Endodermal cell (in vitro differentiated cells): ENCODE data around the gene OR8B8. TPM values are rescaled to one million over a fixed set of nuclear protein-coding genes. Genes with fewer than 3 reads are reported as not detected.
A peak's percentile ranks its signal among the peaks of the same experiment; 100 is the strongest.
"Not testable (repeated sequence)": the region's sequence is repeated elsewhere in the genome, so short reads cannot be mapped to it uniquely, and the experiment has no call there.

Experiments used
- DNase-seq: peaks from one replicate; pipeline ENCODE4 v3.0.0-alpha.2; 2017
- H3K27ac ChIP-seq: 2 replicates; pipeline ENCODE4 v1.5.1; 2013; ENCODE audit warnings: mild to moderate bottlenecking, low read depth, low read length, moderate library complexity
- H3K27me3 ChIP-seq: 2 replicates; pipeline ENCODE4 v1.6.1; 2013; ENCODE audit warnings: mild to moderate bottlenecking, low read length, moderate library complexity; ENCODE audit not compliant: insufficient read depth, control insufficient read depth, poor library complexity, severe bottlenecking
- H3K36me3 ChIP-seq: 2 replicates; pipeline ENCODE4 v1.7.0; 2013; ENCODE audit warnings: mild to moderate bottlenecking, low read length, moderate library complexity; ENCODE audit not compliant: control insufficient read depth, insufficient read depth
- H3K4me1 ChIP-seq: one replicate; pipeline ENCODE4 v1.7.0; 2013; ENCODE audit warnings: low read length; ENCODE audit not compliant: control insufficient read depth, insufficient read depth
- H3K4me3 ChIP-seq: 2 replicates; pipeline ENCODE4 v1.5.1; 2013; ENCODE audit warnings: mild to moderate bottlenecking, low read length, moderate library complexity
- H3K9ac ChIP-seq: 2 replicates; pipeline ENCODE4 v1.6.1; 2013; ENCODE audit warnings: mild to moderate bottlenecking, low read length, moderate library complexity; ENCODE audit not compliant: poor library complexity, severe bottlenecking; ENCODE audit errors: extremely low read depth
- H3K9me3 ChIP-seq: 2 replicates; pipeline ENCODE4 v1.6.1; 2013; ENCODE audit warnings: mild to moderate bottlenecking, low read length, moderate library complexity; ENCODE audit not compliant: control insufficient read depth
- H3K27ac Mint-ChIP-seq: 2 replicates; pipeline ENCODE4 v1.8.0; 2020; ENCODE audit warnings: mixed read lengths
- H3K27me3 Mint-ChIP-seq: 2 replicates; pipeline ENCODE4 v1.8.0; 2021; ENCODE audit warnings: mild to moderate bottlenecking, mixed read lengths; ENCODE audit not compliant: insufficient read depth
- H3K36me3 Mint-ChIP-seq: 2 replicates; pipeline ENCODE4 v1.8.0; 2020; ENCODE audit warnings: low read depth, mixed read lengths
- H3K4me1 Mint-ChIP-seq: 2 replicates; pipeline ENCODE4 v1.8.0; 2020; ENCODE audit warnings: mixed read lengths
- H3K4me3 Mint-ChIP-seq: 2 replicates; pipeline ENCODE4 v1.8.0; 2020; ENCODE audit warnings: mild to moderate bottlenecking, moderate library complexity, mixed read lengths
- H3K9me3 Mint-ChIP-seq: 2 replicates; pipeline ENCODE4 v1.8.0; 2020; ENCODE audit warnings: mild to moderate bottlenecking, mixed read lengths
- CTCF ChIP-seq: fragments of 200-600 bp; sonication (generic); conservative IDR thresholded peaks from 2 replicates; pipeline ENCODE4 v1.5.0; 2021; ENCODE audit warnings: antibody characterized with exemption, mild to moderate bottlenecking
- WGBS, 2 experiments: methylation state at CpG; one replicate each; pipeline versions ENCODE4 v1.1.5 to v1.1.7; 2013; ENCODE audit warnings: missing lambda C conversion rate in 2 of 2, mixed read lengths in 1 of 2; ENCODE audit not compliant: insufficient coverage in 1 of 2, insufficient read length in 1 of 2; 5-methylcytosine and 5-hydroxymethylcytosine counted together
- total RNA-seq, 2 donors: library from RNA; stranded (reverse); fragmentation: NEBNext Ultra II Directional in 1 of 2; extraction: Animal tissue kit (Norgen Biotek cat#: 25700) in 1 of 2; gene quantifications; 2 replicates in 1 of 2; 3 replicates in 1 of 2; pipeline ENCODE4 v1.2.1, GENCODE V29; 2021

OR8B8 gene
- total RNA-seq, 2 donors from 2014 or later, result not detected

GRCh38 chr11:124415356-124415923 is 30.1 kb downstream of the OR8B8 start:
- no peak overlapping the region for H3K27ac Mint-ChIP-seq
- H3K9ac ChIP-seq, result no peak overlapping the region
- H3K36me3 ChIP-seq, result no peaks in the 10 kb centered on the region
- no peaks in the 10 kb centered on the region for H3K9me3 ChIP-seq
- H3K4me3 ChIP-seq, result no peak overlapping the region
- H3K4me1 ChIP-seq, result peaks cover 4% of the 10 kb centered on the region
- TF ChIP-seq CTCF, result peak; percentile 82
- no peaks in the 10 kb centered on the region for H3K9me3 Mint-ChIP-seq
- no peak overlapping the region for H3K4me3 Mint-ChIP-seq
- no peak for DNase-seq
- H3K27ac ChIP-seq, result no peak overlapping the region
- no peaks in the 10 kb centered on the region for H3K36me3 Mint-ChIP-seq
- H3K27me3 Mint-ChIP-seq, result peaks cover 16% of the 10 kb centered on the region
- H3K27me3 ChIP-seq, result peaks cover 33% of the 10 kb centered on the region
- H3K4me1 Mint-ChIP-seq, result peaks cover 5% of the 10 kb centered on the region
- WGBS, 2 experiments, result 4 to 17% methylated on average over 1 to 3 of the region's 5 CpGs

GRCh38 chr11:124409906-124410305 is 35.6 kb downstream of the OR8B8 start:
- Histone ChIP-seq H3K4me3 (no peak overlapping the region), H3K9me3 (no peaks in the 10 kb centered on the region), H3K27me3 (peaks cover 63% of the 10 kb centered on the region), H3K27ac (no peak overlapping the region), H3K36me3 (no peaks in the 10 kb centered on the region), H3K4me1 (peaks cover 3% of the 10 kb centered on the region), H3K9ac (no peak overlapping the region)
- Mint-ChIP-seq H3K9me3 (no peaks in the 10 kb centered on the region), H3K27ac (no peak overlapping the region), H3K4me1 (peaks cover 13% of the 10 kb centered on the region), H3K36me3 (no peaks in the 10 kb centered on the region), H3K4me3 (no peak overlapping the region), H3K27me3 (peaks cover 31% of the 10 kb centered on the region)
- no peak for TF ChIP-seq CTCF
- WGBS, 2 experiments, result 86 to 90% methylated on average over 4 to 7 of the region's 7 CpGs
- DNase-seq, result no peak

GRCh38 chr11:124405581-124405980 is 39.9 kb downstream of the OR8B8 start:
- H3K9me3 ChIP-seq, result peaks cover 4% of the 10 kb centered on the region
- Mint-ChIP-seq H3K36me3 (peaks cover 3% of the 10 kb centered on the region), H3K27me3 (peaks cover 17% of the 10 kb centered on the region), H3K9me3 (peaks cover 14% of the 10 kb centered on the region), H3K4me1 (peaks cover 13% of the 10 kb centered on the region), H3K4me3 (no peak overlapping the region), H3K27ac (no peak overlapping the region)
- H3K27me3 ChIP-seq, result peaks cover 32% of the 10 kb centered on the region
- TF ChIP-seq CTCF, result no peak
- H3K9ac ChIP-seq, result no peak overlapping the region
- H3K27ac ChIP-seq, result no peak overlapping the region
- no peak for DNase-seq
- no peaks in the 10 kb centered on the region for H3K36me3 ChIP-seq
- H3K4me3 ChIP-seq, result no peak overlapping the region
- no peaks in the 10 kb centered on the region for H3K4me1 ChIP-seq
- 91 to 100% methylated on average over 2 of the region's 2 CpGs for WGBS, 2 experiments

DNA sequence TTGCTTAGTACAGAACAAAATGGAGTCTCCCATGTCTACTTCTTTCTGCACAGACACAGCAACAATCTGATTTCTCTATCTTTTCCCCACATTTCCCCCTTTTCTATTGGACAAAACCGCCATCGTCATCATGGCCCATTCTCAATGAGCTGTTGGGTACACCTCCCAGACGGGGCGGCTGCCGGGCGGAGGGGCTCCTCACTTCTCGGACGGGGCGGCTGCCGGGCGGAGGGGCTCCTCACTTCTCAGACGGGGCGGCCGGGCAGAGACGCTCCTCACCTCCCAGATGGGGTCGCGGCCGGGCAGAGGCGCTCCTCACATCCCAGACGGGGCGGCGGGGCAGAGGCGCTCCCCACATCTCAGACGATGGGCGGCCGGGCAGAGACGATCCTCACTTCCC is 42.3 kb downstream of the OR8B8 start:
- not testable (repeated sequence) for H3K4me1 Mint-ChIP-seq

More for the DNA sequence above, 42.3 kb downstream of the OR8B8 start:
- not testable (repeated sequence) for H3K4me1 ChIP-seq, DNase-seq, H3K9me3 ChIP-seq, H3K4me3 ChIP-seq, H3K4me3 Mint-ChIP-seq, H3K36me3 Mint-ChIP-seq, H3K27ac Mint-ChIP-seq, H3K9ac ChIP-seq, H3K36me3 ChIP-seq, H3K27ac ChIP-seq
- H3K9me3 Mint-ChIP-seq, result peaks cover 14% of the 10 kb centered on the region
- peaks cover 19% of the 10 kb centered on the region for H3K27me3 ChIP-seq
- WGBS, 2 experiments, result 82 to 89% methylated on average over 3 to 14 of the region's 27 CpGs
- H3K27me3 Mint-ChIP-seq, result peaks cover 14% of the 10 kb centered on the region
